Liver (tissue), 9 donors: ENCODE results near the gene SLC25A15. TPM values are rescaled to one million over a fixed set of nuclear protein-coding genes. Genes with fewer than 3 reads are reported as not detected.

Source experiments
- DNase-seq: peaks from one replicate; pipeline ENCODE4 v3.0.0-alpha.2; 2017; ENCODE audit warnings: low spot score
- H3K27ac ChIP-seq, 2 donors: one replicate each; pipeline ENCODE4 v1.7.0; 2013; ENCODE audit warnings: inconsistent platforms in 2 of 2, low read length in 2 of 2, control low read depth in 1 of 2, low read depth in 1 of 2, mild to moderate bottlenecking in 1 of 2
- H3K27me3 ChIP-seq, 4 donors: one replicate each; pipeline versions ENCODE4 v1.6.1 to v1.7.0; 2013; ENCODE audit warnings: low read length in 3 of 4, inconsistent platforms in 1 of 4, mild to moderate bottlenecking in 1 of 4, moderate library complexity in 1 of 4; ENCODE audit not compliant: control insufficient read depth in 4 of 4, insufficient read depth in 4 of 4
- H3K36me3 ChIP-seq, 4 donors: one replicate each; pipeline versions ENCODE4 v1.6.1 to v1.7.0; 2013; ENCODE audit warnings: low read length in 3 of 4, mild to moderate bottlenecking in 3 of 4, low read depth in 1 of 4, moderate library complexity in 1 of 4; ENCODE audit not compliant: control insufficient read depth in 4 of 4, insufficient read depth in 3 of 4
- H3K4me1 ChIP-seq, 4 donors: one replicate each; pipeline versions ENCODE4 v1.6.1 to v1.7.0; 2013; ENCODE audit warnings: low read length in 3 of 4, mild to moderate bottlenecking in 3 of 4, moderate library complexity in 1 of 4; ENCODE audit not compliant: control insufficient read depth in 4 of 4, insufficient read depth in 4 of 4
- H3K4me3 ChIP-seq, 3 donors: one replicate each; pipeline versions ENCODE4 v1.6.1 to v1.7.0; 2013; ENCODE audit warnings: low read length in 3 of 3, control low read depth in 1 of 3, low read depth in 1 of 3, mild to moderate bottlenecking in 1 of 3
- H3K9ac ChIP-seq, 2 donors: one replicate each; pipeline ENCODE4 v1.7.0; 2013; ENCODE audit warnings: low read length in 2 of 2, mild to moderate bottlenecking in 2 of 2, moderate library complexity in 2 of 2, control low read depth in 1 of 2, low read depth in 1 of 2
- H3K9me3 ChIP-seq, 4 donors: one replicate each; pipeline versions ENCODE4 v1.6.1 to v1.7.0; 2013; ENCODE audit warnings: low read length in 3 of 4; ENCODE audit not compliant: control insufficient read depth in 4 of 4
- CTCF ChIP-seq: fragments of 150-350 bp; IDR thresholded peaks from 2 replicates; pipeline ENCODE4 v1.5.1; 2017; ENCODE audit warnings: improper control_type of control experiment, low read depth, low read length; ENCODE audit not compliant: missing input control
- EGR1 ChIP-seq, 2 donors: IDR thresholded peaks; 2 replicates each; pipeline ENCODE4 v1.6.1; 2016 to 2018; ENCODE audit warnings: antibody characterized with exemption in 2 of 2, low read depth in 2 of 2
- FOXA2 ChIP-seq: IDR thresholded peaks from 2 replicates; pipeline ENCODE4 v1.6.1; 2016; ENCODE audit warnings: antibody characterized with exemption
- HNF4A ChIP-seq, 2 donors: conservative IDR thresholded peaks; 2 replicates each; pipeline ENCODE4 v1.6.1; 2016; ENCODE audit warnings: antibody characterized with exemption in 2 of 2, mild to moderate bottlenecking in 2 of 2
- JUND ChIP-seq, 2 donors: IDR thresholded peaks; 2 replicates each; pipeline ENCODE4 v1.6.1; 2016; ENCODE audit warnings: antibody characterized with exemption in 2 of 2
- RAD21 ChIP-seq, 2 donors: IDR thresholded peaks; 2 replicates each; pipeline ENCODE4 v1.6.1; 2016; ENCODE audit warnings: antibody characterized with exemption in 2 of 2, mild to moderate bottlenecking in 2 of 2
- RXRA ChIP-seq, 2 donors: IDR thresholded peaks; 2 replicates each; pipeline ENCODE4 v1.6.1; 2017 to 2018; ENCODE audit warnings: antibody characterized with exemption in 2 of 2, mild to moderate bottlenecking in 1 of 2
- SP1 ChIP-seq: IDR thresholded peaks from 2 replicates; pipeline ENCODE4 v1.6.1; 2018; ENCODE audit warnings: antibody characterized with exemption, mild to moderate bottlenecking
- YY1 ChIP-seq: IDR thresholded peaks from 2 replicates; pipeline ENCODE4 v1.6.1; 2016; ENCODE audit warnings: antibody characterized with exemption, mild to moderate bottlenecking
- WGBS: extraction: QIAGEN DNeasy Blood & Tissue Kit; methylation state at CpG from one replicate; pipeline ENCODE4 v1.1.7; 2013; 5-methylcytosine and 5-hydroxymethylcytosine counted together
- polyA plus RNA-seq, 2 donors: library from polyadenylated mRNA; stranded (reverse) in 1 of 2; unstranded in 1 of 2; fragments of 200-250 nt in 1 of 2; fragments of >200 nt in 1 of 2; fragmentation: Nextera tagmentation in 1 of 2; extraction: Ambion mirVana in 1 of 2; gene quantifications; one replicate each; pipeline versions ENCODE4 v1.2.1 to v1.2.3, GENCODE V29; 2013 to 2015
- total RNA-seq, 2 donors: library from RNA; depleted of rRNA; stranded (reverse); fragments of >200 nt; gene quantifications; one replicate each; pipeline ENCODE4 v1.2.3, GENCODE V29; 2014
- TF ChIP-seq, protein P1 (sequence below): IDR thresholded peaks from 2 replicates; pipeline ENCODE4 v1.6.1; 2016; ENCODE audit warnings: antibody characterized with exemption, mild to moderate bottlenecking
- TF ChIP-seq, protein P2 (sequence below): IDR thresholded peaks from 2 replicates; pipeline ENCODE4 v1.6.1; 2016; ENCODE audit warnings: antibody characterized with exemption
- donor health status: healthy.
- donor health status: healthy.
- donor health status: healthy.
- donor health status: healthy.
- donor health status: healthy.

SLC25A15 gene
- total and polyA plus RNA-seq, 4 donors = 29.3 to 106 (median 66.9) TPM

- Histone ChIP-seq H3K9ac (no peak overlapping the region), H3K36me3 (peaks cover 0 to 8% (median 0%) of the 10 kb centered on the region in 4 donors), H3K4me1 (peaks cover 5 to 51% (median 28%) of the 10 kb centered on the region in 4 donors), H3K27me3 (no peaks in the 10 kb centered on the region), H3K4me3 (no peak overlapping the region), H3K27ac (peak overlapping the region; percentile 83 to 84), H3K9me3 (no peaks in the 10 kb centered on the region)
- DNase-seq = no peak
- whole genome bisulfite sequencing = 86% methylated on average over 10 of the region's 10 CpGs
- TF ChIP-seq FOXA2 = no peak
These were observed 3.1 kb downstream of the SLC25A15 start for GRCh38 chr13:40792284-40793051.

DNA sequence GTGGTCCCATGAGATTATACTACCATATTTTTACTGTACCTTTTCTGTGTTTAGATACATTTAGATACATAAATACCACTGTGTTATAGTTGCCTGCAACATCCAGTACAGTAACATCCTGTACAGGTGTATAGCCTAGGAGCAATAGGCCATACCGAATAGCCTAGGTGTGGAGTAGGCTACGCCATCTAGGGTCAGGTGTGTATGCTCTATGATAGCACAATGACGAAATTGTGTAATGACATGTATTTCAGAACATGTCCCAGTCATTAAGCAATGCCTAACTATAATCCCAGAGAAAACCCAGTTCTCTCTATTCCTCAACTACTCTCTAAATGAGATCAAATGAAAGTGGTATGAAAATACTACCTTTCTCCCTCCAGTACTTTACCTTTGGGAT lies 3.9 kb downstream of the SLC25A15 start:
- TF ChIP-seq SP1 (peak; percentile 61), RAD21 (IDR thresholded peaks at IDR 0.05) (peak in 1 of 2 donors; percentile 29), YY1 (peak; percentile 74), JUND (IDR thresholded peaks at IDR 0.05) (no peak), CTCF (no peak), HNF4A (conservative IDR thresholded peaks at IDR 0.05) (peak; percentile 49 to 54), EGR1 (IDR thresholded peaks at IDR 0.05; ENCODE audit: low read depth in 2 of 2) (no peak), RXRA (IDR thresholded peaks at IDR 0.05) (peak; percentile 72 to 75)
- TF ChIP-seq, protein P1, sequence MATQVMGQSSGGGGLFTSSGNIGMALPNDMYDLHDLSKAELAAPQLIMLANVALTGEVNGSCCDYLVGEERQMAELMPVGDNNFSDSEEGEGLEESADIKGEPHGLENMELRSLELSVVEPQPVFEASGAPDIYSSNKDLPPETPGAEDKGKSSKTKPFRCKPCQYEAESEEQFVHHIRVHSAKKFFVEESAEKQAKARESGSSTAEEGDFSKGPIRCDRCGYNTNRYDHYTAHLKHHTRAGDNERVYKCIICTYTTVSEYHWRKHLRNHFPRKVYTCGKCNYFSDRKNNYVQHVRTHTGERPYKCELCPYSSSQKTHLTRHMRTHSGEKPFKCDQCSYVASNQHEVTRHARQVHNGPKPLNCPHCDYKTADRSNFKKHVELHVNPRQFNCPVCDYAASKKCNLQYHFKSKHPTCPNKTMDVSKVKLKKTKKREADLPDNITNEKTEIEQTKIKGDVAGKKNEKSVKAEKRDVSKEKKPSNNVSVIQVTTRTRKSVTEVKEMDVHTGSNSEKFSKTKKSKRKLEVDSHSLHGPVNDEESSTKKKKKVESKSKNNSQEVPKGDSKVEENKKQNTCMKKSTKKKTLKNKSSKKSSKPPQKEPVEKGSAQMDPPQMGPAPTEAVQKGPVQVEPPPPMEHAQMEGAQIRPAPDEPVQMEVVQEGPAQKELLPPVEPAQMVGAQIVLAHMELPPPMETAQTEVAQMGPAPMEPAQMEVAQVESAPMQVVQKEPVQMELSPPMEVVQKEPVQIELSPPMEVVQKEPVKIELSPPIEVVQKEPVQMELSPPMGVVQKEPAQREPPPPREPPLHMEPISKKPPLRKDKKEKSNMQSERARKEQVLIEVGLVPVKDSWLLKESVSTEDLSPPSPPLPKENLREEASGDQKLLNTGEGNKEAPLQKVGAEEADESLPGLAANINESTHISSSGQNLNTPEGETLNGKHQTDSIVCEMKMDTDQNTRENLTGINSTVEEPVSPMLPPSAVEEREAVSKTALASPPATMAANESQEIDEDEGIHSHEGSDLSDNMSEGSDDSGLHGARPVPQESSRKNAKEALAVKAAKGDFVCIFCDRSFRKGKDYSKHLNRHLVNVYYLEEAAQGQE = peak; percentile 42
- TF ChIP-seq, protein P2, sequence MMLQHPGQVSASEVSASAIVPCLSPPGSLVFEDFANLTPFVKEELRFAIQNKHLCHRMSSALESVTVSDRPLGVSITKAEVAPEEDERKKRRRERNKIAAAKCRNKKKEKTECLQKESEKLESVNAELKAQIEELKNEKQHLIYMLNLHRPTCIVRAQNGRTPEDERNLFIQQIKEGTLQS = peak; percentile 40
- DNase-seq = no peak
- Histone ChIP-seq H3K4me1 (peaks cover 7 to 57% (median 30%) of the 10 kb centered on the region in 4 donors), H3K27me3 (no peaks in the 10 kb centered on the region), H3K36me3 (peaks cover 0 to 9% (median 0%) of the 10 kb centered on the region in 4 donors), H3K9me3 (no peaks in the 10 kb centered on the region), H3K9ac (no peak overlapping the region), H3K4me3 (no peak overlapping the region), H3K27ac (peak overlapping the region; percentile 83 to 84)
- WGBS = 37% methylated on average over 3 of the region's 3 CpGs
